T-helper 9 cell (primary cell): ENCODE data around the gene SSBP3.

Source experiments
- DNase-seq: peaks from one replicate; pipeline ENCODE4 v3.0.0-alpha.2; 2020

The SSBP3 gene

GRCh38 chr1:54409156-54410142 lies 3.3 kb upstream of the SSBP3 start:
- DNase-seq: no peak

DNA sequence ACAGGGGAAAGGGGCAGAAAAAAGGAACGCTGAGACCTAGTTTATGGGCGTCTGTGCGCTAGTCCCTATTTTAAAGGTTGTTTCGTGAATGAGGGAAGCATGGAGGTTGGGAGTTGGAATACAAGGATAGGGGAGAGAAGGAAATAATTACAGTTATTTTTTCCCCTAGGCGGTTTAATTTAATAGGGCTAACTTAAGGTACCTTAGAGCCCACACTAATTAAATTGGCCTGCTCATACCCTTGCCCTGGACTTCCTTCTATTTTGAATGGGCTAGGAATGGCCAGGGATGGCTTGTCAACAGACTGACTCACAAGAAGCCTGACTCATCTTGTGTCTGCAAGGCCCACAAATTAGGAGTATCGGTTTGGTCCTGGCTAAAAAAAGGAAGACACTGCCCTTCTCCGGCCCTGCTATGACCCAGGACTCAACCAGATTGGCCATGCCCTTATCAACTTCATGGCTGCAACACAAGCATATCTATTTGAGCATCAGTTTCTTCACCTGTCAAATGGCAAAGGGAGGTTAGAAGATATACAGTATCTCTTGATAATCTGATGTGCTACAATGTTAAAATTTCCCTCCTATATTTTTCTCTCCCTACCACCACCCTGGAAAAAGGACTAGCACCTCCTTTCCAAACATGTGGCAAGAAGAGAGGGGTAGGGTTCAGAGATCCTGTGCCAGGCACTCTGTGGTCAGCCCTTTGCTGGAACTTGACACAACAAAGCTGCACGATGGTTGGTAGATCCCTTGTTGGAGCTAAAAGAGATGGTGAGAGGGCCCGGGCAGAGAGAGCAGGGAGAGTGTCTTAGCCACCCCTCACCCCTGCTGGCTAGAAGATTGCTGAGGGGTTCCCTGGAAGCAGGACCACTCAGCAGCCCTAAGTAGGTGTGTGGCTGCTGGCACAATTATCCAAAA lies 2.2 kb upstream of the SSBP3 start:
- no peak for DNase-seq

DNA sequence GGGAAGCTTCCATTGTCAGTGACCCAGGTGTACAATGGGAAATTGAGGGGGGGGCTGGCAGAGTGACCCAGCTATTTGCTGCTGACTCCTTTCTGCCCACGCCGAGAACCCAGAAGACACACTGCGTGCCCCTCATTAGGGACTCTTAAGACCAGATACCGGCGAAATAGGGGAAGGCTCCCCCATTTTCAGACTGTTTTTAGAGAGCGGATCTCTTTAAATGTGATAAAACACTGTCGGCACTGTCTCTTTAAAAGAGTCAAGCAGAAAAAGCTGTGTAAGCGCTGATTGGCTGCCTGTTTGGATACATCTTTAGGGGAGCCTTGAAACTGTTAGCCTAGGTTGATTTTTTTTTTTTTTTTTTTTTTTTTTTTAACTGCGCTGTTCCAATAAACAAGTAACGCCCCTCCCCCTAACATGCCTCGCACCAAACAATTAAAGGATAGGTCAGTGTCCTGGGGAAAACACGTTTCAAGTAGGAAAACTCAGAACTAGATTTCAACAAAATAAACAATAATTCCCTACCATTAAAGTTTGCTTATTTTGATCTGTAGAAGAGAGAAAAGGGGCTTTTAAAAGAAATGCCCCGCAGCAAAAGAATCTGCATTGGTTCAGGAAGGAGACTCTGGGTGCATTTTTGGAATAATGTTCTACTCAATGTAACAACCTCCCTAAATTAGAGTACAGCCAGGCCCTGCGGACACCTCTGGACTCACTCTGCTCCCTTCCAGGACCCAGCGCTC lies 1.4 kb upstream of the SSBP3 start:
- peak; percentile 50 for DNase-seq

DNA sequence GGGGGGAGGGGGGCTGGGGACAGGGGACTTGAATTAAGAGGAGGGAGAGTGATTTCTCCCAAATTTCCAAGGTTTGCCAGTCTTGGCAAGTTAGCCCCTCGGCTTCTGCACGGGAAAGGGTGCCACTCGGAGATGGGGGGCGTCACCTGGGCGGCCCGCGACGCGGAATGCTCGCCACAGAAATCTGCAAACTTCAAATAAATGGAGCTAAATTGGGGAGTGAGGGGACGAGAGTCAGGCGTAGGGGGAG lies 885 bp upstream of the SSBP3 start:
- no peak for DNase-seq

- no peak for DNase-seq
Observed at GRCh38 chr1:54405898-54406293, 298 bp downstream of the SSBP3 start.

GRCh38 chr1:54404939-54405897 lies 976 bp downstream of the SSBP3 start:
- DNase-seq: no peak

- DNase-seq: no peak
Observed at GRCh38 chr1:54404263-54404662, 1.9 kb downstream of the SSBP3 start.

DNA sequence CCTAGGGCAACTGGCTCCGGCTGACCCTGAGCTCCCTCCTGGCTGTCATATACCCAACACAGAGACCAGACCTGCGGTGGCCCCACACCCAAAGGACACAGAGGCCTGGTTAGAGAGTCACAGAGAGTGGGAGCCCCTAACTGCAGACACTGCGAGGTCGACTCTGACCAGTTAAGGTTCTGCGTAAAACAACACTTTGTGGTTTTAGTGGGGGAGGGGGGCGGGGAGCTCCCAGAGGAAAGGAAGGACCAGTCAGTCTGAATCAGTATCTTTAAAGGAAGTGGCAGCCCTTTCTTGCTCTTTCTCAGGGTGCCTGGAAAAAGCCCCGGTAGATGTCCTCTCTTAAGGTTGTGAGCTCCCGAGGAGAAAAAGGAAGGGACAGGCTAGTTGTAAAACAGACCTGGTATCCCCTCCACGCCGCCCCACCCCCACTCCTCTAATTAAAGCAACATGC lies 2.4 kb downstream of the SSBP3 start:
- no peak for DNase-seq

- no peak for DNase-seq
Observed at GRCh38 chr1:54403405-54403804, 2.8 kb downstream of the SSBP3 start.

DNA sequence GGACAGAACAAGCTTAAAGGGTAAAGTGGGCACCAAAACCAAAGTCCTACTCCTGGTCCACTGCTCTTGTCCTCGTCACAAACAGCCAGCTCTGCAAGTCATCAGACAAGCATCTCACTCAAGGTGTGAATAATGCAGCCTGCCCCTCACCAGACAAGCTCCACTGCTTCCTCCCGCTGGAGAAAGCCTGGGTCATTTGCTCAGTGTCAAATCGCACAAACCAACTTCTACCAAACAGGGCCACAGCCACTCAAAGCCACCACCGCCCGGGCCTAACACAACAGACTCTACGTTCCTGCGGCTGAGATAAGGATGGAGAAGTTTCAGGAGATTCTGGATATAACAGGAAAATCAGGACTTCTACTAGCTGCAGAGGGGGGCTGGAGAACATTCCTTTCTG lies 3.3 kb downstream of the SSBP3 start:
- DNase-seq: no peak

- no peak for DNase-seq
Observed at GRCh38 chr1:54401799-54402198, 4.4 kb downstream of the SSBP3 start.

GRCh38 chr1:54400329-54400728 lies 5.9 kb downstream of the SSBP3 start:
- no peak for DNase-seq

- DNase-seq: no peak
Observed at GRCh38 chr1:54399765-54400164, 6.4 kb downstream of the SSBP3 start.

DNA sequence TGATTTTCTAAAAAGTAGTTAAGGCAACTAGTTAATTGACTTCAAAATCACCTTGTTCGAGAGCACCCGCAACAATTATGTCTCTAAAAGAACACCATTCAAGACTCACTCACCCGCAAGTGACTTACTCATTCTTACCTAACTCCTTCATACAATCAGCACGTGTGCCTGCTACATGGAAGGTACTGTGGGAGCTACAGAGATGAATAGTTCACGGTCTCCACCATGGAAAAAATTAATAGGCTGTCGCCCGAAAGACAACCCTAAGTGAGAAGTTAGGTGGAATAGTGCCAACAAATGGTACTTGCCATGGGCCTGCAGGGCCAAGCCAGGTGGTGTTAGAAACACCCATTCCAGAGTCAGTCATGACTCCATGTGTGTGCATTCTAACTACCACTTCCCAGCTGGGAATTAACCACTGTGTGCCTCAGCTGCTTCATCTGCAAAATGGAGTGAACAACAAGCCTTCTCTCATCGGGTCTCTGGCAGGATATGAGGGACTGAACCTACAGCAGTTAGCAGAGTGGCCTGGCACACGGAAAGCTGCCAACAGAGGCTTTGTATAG lies 7.1 kb downstream of the SSBP3 start:
- no peak for DNase-seq

DNA sequence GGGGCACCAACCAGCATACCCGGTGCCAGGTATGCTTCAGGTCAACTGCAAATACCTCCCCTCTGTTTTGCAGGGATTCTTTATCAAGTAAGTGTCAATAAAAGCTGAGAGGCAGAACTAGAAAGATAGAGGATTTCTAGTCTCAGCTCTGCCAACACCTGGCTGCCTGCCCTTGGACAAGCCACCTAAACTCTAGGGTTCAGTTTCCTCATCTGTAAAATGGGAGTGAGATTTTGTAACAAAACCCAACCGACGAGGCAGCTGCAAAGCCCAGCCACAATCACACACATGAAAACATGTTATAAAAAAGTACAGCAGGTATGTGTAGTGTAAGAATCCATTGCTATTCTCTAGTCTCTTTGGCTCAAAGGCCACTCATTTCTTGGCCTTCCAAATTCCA lies 8.2 kb downstream of the SSBP3 start:
- DNase-seq: no peak

- DNase-seq: no peak
Observed at GRCh38 chr1:54397090-54397591, 9.1 kb downstream of the SSBP3 start.

- DNase-seq: no peak
Observed at GRCh38 chr1:54396261-54396933, 9.8 kb downstream of the SSBP3 start.

DNA sequence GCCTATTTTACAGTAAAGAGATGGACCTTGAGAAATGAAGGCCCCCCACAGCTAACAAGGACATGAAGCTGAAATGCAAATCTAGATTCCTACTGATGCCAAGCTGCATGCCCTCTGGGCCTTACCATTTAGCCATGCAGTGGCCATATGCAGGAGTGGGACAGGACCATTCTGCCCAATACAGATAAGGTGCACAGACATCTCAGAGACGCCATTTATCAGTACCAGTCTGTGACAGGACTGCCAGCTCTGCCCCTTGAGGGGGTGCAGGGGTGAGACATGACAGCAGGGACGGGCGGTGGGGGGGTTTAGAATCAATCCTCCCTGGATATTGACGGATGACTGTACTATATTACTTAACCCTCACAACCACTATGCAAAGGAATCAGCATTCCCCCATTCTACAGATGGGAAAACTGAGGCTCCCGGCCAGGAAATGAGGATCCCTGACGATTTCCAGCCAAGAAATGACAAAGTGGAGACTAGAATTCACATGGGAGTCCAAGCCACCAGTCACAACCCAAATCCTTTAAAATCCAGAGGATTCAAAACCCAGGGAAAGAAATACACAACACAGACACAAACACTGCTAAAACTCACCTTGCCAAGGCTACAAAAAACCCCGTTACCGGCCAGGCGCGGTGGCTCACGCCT lies 10.8 kb downstream of the SSBP3 start:
- DNase-seq: no peak

GRCh38 chr1:54394104-54394503 lies 12.1 kb downstream of the SSBP3 start:
- no peak for DNase-seq

GRCh38 chr1:54392401-54392800 lies 13.8 kb downstream of the SSBP3 start:
- no peak for DNase-seq
